ENCODE results near the gene LLCFC1.

Gene LLCFC1

DNA sequence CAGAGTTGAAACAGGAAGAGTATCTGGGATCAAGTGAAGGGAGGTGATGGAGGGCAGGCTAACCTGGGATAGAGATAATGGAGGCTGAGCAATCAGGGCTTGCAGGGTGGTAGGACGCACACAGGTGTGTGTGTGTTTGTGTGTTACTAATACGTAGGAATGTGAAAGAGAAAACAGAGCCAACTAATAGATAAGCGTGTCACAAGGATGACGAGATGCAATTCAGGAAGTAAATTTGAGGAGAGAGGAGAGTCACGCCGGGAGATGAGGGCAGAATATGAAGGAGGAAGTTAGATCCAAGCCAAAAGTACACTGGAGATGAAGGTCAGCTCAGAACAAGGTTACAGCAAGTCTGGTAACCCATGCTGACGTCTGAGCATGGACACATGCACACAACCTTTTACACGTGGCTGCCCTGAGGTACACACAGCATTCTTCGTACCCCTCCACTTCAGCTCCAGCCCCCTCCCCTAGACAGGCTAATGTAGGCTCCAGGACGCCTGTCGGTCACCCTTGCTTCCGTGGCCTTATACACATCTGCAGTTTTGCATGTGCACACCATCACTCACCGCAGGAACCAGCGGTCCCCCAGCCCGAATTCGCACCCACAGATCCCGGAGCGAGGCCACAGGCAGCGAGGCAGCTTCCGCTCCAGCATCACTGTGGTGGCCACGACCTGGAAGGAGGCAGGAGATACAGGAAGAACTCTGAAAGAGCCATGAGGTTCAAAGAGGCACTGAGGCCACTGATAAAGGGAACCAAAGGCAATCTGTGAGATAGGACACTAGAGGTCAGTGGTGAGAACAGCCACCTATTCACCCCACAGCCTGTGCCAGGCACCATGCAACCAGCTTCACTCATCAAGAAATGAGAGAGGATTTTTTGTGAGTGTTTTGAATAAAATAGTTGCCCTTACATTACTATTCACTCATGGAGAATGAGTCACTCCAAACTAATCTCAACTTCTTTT, 30.1 kb upstream of the LLCFC1 start:
- in situ Hi-C loops (cut with HindIII; ENCODE audit: low sequenced_read_pairs) = loop anchor here (10.0 kb wide), 1 partner anchor 46 kb away; no protein-coding TSS in a partner anchor

GRCh38 chr7:142910031-142910433, 29.3 kb upstream of the LLCFC1 start:
- in situ Hi-C loops (cut with HindIII; ENCODE audit: low sequenced_read_pairs) = no loop called here

DNA sequence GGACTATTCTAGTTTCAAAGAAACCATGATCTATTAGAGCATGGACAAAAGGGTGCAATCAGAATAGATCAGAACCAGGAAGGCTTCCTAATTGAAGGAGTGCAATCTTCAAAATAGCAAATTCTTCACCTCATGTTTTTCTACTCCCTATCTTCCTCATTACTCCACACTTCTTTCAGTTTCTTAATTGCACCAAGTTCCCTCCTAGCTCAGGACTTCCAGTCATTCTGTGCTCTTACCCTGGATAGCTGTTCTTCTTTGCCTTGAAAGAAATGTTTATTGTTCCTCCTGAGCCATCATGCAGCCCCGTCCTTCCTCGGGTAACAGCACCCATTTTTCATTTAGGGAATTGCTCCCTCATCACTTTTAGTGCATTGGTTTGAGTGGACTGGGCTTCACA, 28.8 kb upstream of the LLCFC1 start:
- in situ Hi-C loops (cut with HindIII; ENCODE audit: low sequenced_read_pairs) = no loop called here

DNA sequence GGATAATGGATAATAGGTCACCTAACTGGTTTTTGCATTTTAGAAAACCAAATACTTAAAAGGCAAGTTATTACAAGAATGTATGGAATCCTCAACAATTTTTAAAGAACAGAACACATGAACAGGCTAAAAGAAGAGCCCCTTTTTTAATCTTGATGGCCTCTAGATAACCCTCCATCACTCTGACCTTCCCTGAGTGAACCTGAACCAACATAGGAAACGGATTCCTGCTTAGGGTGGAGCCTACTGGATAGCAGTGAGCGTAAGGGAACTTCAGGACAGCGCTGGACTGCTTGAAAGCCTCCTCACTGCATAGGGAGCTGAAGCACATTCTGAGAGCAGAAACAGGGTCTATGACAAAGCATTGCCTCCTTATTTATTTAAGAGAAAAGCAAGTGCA, 26.2 kb upstream of the LLCFC1 start:
- in situ Hi-C loops (cut with HindIII; ENCODE audit: low sequenced_read_pairs) = no loop called here

DNA sequence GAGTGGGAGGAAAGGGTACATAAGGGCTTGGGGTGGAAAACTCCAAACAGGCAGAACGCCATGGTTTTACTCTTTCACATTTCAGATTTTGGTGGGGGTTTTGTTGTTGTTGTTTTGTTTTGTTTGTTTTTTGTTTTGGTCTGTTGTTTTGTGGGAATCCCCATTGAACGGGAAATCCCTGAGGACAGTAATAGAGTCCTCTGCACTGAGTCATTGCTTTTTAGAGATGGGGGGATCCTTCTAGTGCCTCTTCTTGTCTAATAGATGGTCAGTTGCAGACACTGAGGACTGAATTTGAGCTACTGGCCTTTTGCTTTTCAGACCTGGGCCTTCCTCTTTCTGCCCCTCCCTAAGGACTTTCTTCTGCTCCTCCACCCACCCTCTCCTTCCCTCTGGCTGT, 25.7 kb upstream of the LLCFC1 start:
- in situ Hi-C loops (cut with HindIII; ENCODE audit: low sequenced_read_pairs) = no loop called here

GRCh38 chr7:142914121-142914520, 25.2 kb upstream of the LLCFC1 start:
- in situ Hi-C loops (cut with HindIII; ENCODE audit: low sequenced_read_pairs) = no loop called here

- in situ Hi-C loops (cut with HindIII; ENCODE audit: low sequenced_read_pairs) = no loop called here
Measured at GRCh38 chr7:142915315-142915714, 24.0 kb upstream of the LLCFC1 start.

GRCh38 chr7:142916508-142916907, 22.8 kb upstream of the LLCFC1 start:
- in situ Hi-C loops (cut with HindIII; ENCODE audit: low sequenced_read_pairs) = no loop called here

- in situ Hi-C loops (cut with HindIII; ENCODE audit: low sequenced_read_pairs) = no loop called here
Measured at GRCh38 chr7:142917447-142917846, 21.8 kb upstream of the LLCFC1 start.

- in situ Hi-C loops (cut with HindIII; ENCODE audit: low sequenced_read_pairs) = no loop called here
Measured at GRCh38 chr7:142918901-142919300, 20.4 kb upstream of the LLCFC1 start.

- in situ Hi-C loops (cut with HindIII; ENCODE audit: low sequenced_read_pairs) = no loop called here
Measured at GRCh38 chr7:142919656-142920055, 19.6 kb upstream of the LLCFC1 start.

GRCh38 chr7:142923391-142923790, 15.9 kb upstream of the LLCFC1 start:
- in situ Hi-C loops (cut with HindIII; ENCODE audit: low sequenced_read_pairs) = no loop called here

DNA sequence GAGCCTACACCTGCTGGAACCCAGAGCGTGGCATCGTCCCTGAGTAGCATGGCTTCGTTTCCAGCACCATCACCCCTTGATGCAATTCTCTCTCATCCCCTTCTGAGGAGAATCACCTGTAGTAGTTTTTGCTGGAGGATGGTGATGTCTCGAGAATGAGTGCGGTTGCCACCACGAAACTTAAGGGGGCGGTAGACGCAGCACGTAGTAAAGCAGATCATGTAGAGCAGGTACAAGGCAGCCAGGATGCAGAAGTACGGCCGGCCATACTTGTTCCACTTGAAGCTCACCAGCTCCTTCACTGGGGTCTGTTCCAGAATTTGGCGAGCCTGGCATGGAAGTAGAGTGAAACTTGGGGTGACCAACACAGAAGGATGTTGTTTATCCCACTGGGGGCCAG, 13.9 kb upstream of the LLCFC1 start:
- in situ Hi-C loops (cut with HindIII; ENCODE audit: low sequenced_read_pairs) = no loop called here

DNA sequence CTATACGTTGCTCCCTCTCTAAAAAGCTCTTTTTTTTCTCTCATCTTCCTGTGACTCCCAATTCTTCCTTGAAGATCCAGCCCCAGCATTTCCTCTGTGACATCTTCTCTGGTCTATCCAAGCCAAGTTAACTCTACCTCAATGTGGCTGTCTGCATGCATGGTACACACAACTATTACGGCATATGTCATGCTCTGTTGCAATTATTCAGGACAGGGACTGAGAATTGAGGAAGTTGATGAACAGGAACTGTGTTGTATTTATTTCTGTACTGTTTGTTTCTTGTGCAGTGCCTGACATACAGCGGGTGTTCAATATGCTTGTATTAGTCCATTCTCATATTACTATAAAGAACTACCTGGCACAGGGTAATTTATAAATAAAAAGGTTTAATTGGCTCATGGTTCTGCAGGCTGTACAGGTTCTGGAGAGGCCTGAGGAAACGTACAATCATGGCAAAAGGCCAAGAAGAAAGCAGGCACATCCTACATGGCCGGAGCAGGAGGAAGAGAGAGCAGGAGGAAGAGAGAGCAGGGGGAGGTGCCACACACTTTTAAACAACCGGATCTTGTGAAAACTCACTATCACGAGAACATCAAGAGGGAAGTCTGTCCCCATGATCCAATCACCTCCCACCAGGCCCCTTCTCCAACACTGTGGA, 12.1 kb upstream of the LLCFC1 start:
- in situ Hi-C loops (cut with HindIII; ENCODE audit: low sequenced_read_pairs) = no loop called here

- in situ Hi-C loops (cut with HindIII; ENCODE audit: low sequenced_read_pairs) = no loop called here
Measured at GRCh38 chr7:142927949-142928348, 11.3 kb upstream of the LLCFC1 start.

DNA sequence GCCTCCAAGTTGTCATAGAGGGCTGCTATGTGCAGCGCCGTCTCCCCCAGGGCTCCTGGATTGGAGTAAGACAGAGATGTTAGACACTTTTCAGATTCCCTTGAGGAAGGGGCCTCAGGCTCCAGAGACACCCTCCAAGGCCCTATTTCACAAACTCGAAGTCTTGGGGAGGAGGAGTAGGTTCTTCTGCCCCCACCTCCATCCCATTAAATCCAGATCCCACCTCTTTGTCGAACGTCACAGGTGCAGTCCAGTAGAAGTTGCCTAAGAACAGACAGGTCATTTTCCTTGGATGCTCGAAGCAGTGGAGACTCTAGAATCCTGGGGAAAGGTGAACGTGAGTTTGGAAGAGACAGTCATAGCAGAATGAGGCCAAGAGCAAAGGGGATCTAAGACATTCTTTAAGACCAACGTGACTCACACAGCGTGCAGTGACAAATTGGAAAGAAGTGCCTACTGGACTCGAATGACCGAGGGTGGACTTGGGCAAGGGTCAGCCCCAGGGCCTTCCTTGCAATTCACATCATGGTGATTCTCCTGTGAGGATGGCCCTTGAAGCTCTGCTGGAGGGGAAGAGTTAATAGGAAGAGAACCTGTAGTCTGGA, 9.1 kb upstream of the LLCFC1 start:
- in situ Hi-C loops (cut with HindIII; ENCODE audit: low sequenced_read_pairs) = no loop called here

DNA sequence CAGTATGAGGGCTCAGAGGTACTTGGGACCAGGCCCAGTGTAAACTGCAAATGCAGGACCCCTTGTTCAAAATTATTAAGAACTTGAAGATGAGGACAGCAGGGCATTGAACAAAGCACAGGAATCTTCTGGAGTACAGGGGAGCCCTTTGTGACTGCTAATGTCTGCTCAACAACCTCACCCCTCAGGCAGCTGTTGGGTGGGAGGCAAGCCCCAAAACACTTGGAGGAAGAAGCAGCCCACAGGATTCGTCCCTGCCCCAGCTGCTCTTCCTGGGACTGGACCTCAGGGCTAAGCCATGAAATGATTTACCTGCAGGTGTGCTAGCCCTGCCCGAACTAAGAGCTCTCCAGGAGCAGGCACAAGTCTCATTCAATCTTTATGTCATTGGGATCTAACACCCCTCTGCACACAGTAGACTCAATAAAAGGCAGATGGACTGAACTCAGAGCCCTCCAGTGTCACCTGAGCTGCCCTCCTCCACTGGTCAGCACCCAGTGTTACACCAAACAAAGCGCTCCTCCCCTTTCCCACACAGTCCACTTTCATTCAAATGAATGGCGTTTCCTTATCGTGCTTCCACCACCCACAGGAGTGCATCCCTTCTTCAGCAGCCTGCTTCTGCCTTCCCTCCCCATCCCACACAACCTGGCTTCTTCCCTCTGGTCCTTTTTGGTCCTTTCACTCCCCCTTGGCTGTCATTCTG, 6.7 kb upstream of the LLCFC1 start:
- in situ Hi-C loops (cut with HindIII; ENCODE audit: low sequenced_read_pairs) = no loop called here

DNA sequence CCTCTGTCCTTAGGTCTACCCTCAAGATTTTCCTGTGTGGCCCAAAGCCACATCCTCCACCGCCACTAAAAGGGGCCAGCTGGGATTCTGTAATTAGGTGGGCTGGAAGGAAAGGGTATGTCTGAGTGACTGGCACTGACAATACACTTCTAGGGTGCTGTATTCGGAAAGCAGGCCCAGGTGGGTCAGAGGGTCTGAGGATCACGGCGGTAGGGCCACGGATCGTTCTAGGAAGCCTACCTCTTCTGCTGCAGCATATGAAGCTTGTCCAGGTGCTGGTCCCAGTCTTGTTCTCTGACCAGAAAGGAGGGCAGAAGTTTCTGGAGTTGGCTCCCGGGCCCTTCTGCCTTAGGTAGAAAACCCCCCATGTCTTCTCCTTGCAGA, 6.2 kb upstream of the LLCFC1 start:
- in situ Hi-C loops (cut with HindIII; ENCODE audit: low sequenced_read_pairs) = no loop called here

DNA sequence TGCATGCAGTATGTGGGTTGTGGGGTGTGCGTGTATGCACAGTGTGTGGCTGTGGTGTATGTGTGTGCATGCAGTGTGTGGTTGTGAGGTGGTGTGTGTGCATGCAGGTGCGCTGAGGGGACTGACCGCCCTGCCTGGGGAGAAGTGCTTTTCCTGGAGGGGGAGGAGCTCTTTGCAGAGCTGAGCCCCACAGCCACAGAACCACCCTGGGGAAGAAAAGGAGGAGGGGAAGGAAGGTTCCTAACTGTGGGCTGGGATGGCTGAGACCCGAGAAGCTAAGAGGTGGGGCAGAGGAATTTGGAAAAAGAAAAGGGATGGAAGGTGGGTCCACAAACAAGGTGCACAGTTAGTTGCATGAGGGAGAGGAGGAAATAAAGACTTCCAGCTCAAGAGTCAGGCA, 5.7 kb upstream of the LLCFC1 start, which contains the start of gene TRPV5:
TRPV5 (minus strand) TSS at position 123 of the 400 bp plus-strand sequence. CDS start 287 bp downstream, outside the sequence.
- in situ Hi-C loops (cut with HindIII; ENCODE audit: low sequenced_read_pairs) = no loop called here

DNA sequence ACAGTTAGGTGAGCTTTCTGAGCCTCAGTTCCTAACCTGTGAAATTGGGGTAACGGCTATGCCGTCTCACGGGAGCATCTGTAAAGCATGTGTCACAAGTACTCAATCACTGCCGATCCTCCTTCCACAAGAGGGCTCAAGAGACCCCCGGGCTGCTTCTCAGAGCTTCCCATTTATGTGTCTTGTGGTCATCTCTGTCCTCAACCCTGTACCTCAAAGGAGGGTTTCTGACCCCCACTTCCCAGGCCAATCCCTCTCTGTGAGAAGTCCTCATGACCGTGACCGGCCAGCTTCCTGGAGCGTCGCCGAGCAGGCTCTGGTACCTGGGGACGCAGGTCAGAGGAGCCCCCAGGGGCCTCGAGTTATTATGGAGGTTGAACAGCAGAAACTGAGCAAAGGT, 5.2 kb upstream of the LLCFC1 start:
- in situ Hi-C loops (cut with HindIII; ENCODE audit: low sequenced_read_pairs) = no loop called here

DNA sequence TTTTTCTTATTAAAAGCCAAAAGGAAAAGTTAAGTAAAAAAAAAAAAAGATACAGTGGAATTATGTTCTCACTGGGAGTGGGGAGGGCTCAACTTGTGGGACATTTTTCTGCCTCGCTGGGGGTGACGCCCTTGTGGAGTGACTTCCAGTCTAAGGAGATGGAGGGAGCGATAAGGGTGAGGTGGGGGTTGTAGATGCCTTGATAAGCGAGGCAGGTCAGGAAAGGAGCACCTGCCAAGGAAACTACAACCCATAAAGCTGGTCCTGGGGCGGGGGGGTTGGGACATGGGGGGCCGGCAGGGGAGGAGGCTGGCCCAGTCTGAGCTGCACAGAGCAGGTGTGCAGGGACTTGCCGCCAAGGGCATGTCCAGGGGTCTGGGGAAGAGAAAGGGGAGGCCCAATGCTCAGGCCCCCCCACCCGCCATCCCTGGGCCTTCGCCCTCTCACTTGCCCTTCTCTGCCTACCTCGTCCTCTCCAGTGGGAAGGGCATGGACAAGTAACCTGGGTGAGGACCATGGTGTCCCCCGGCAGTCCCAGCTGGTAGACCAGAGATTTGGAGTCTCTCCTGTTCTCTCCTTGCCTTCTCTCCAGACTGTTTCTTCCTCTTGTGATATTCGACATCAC, 3.2 kb upstream of the LLCFC1 start:
- in situ Hi-C loops (cut with HindIII; ENCODE audit: low sequenced_read_pairs) = no loop called here

Measured in endothelial cell of hepatic sinusoid (primary cell).